Endothelial cell of umbilical vein (primary cell): ENCODE results near the gene ARID1B. TPM values are rescaled to one million over a fixed set of nuclear protein-coding genes. Genes with fewer than 3 reads are reported as not detected.

Experiments
- BruUV-seq: library from RNA; stranded (reverse); fragments of 400-500 nt; replicated peaks from 2 replicates; lab custom pipeline; 2021; lab: Mats Ljungman, UMichigan
- CTCF ChIA-PET: fragments of 300-600, 350-600 bp; sonication (Branson Sonifier 250); formaldehyde crosslinking; loops from one replicate; lab custom pipeline; 2021; ENCODE audit warnings: antibody characterized with exemption, inconsistent platforms; lab: Charles Lee
- POLR2A ChIA-PET: fragments of 300-600, 350-600 bp; sonication (Branson Sonifier 250); formaldehyde crosslinking; loops from one replicate; lab custom pipeline; 2021; ENCODE audit warnings: antibody characterized with exemption, inconsistent platforms; lab: Charles Lee
- DNase-seq: peaks from one replicate; pipeline ENCODE4 v3.0.0-alpha.2; 2011; ENCODE audit warnings: low read depth, low spot score
- FAIRE-seq: peaks from 2 replicates; lab custom pipeline; 2011; peaks lifted over from hg19 to GRCh38; lab: Jason Lieb, UNC
- H2AFZ ChIP-seq: 2 replicates; pipeline ENCODE4 v1.6.0; 2012; ENCODE audit warnings: low read depth, low read length, control low read depth, inconsistent platforms
- H3K27ac ChIP-seq: 2 replicates; pipeline ENCODE4 v1.5.1; 2011; ENCODE audit warnings: low read depth, mild to moderate bottlenecking, control low read depth, low read length, moderate library complexity; ENCODE audit not compliant: insufficient read depth
- H3K27me3 ChIP-seq, 2 experiments: 2 replicates each; pipeline versions ENCODE4 v1.6.0 to v1.6.1; 2011; ENCODE audit warnings: low read length in 2 of 2, mixed read lengths in 1 of 2; ENCODE audit not compliant: control insufficient read depth in 2 of 2, insufficient read depth in 2 of 2
- H3K36me3 ChIP-seq, 2 experiments: 2 replicates in 1 of 2; 3 replicates in 1 of 2; pipeline ENCODE4 v1.5.1; 2011; ENCODE audit warnings: low read length in 2 of 2, mild to moderate bottlenecking in 1 of 2, moderate library complexity in 1 of 2; ENCODE audit not compliant: control insufficient read depth in 2 of 2, insufficient read depth in 2 of 2; ENCODE audit errors: extremely low read depth in 1 of 2
- H3K4me1 ChIP-seq: 3 replicates; pipeline ENCODE4 v1.5.1; 2011; ENCODE audit warnings: mild to moderate bottlenecking, low read length; ENCODE audit not compliant: control insufficient read depth, insufficient read depth; ENCODE audit errors: extremely low read depth
- H3K4me2 ChIP-seq: 2 replicates; pipeline ENCODE4 v1.6.1; 2011; ENCODE audit warnings: low read length, control low read depth, mixed read lengths; ENCODE audit not compliant: insufficient read depth
- H3K4me3 ChIP-seq, 3 experiments: fragments of 200-600 bp in 1 of 3; sonication (generic), shearing (Covaris generic) in 1 of 3; replicated peaks in 1 of 3; 2 replicates each; pipeline ENCODE4 v1.5.1; 2011 to 2016; ENCODE audit warnings: control low read depth in 3 of 3, low read length in 3 of 3, mild to moderate bottlenecking in 2 of 3, inconsistent platforms in 1 of 3, low read depth in 1 of 3, moderate library complexity in 1 of 3; ENCODE audit not compliant: insufficient read depth in 1 of 3
- H3K79me2 ChIP-seq: 2 replicates; pipeline ENCODE4 v1.6.0; 2012; ENCODE audit warnings: low read length, inconsistent platforms; ENCODE audit not compliant: control insufficient read depth, insufficient read depth
- H3K9ac ChIP-seq: replicated peaks from 2 replicates; pipeline ENCODE3; 2011; ENCODE audit warnings: low read length, control low read depth; ENCODE audit not compliant: insufficient read depth; ENCODE audit errors: extremely low read depth
- H3K9me1 ChIP-seq: replicated peaks from 3 replicates; pipeline ENCODE4 v1.6.0; 2011; ENCODE audit warnings: mild to moderate bottlenecking, low read length; ENCODE audit not compliant: control insufficient read depth, insufficient read depth; ENCODE audit errors: extremely low read depth
- H3K9me3 ChIP-seq: replicated peaks from 2 replicates; pipeline ENCODE4 v1.5.1; 2012; ENCODE audit warnings: low read length, inconsistent platforms; ENCODE audit not compliant: control insufficient read depth, insufficient read depth
- H4K20me1 ChIP-seq: replicated peaks from 2 replicates; pipeline ENCODE3; 2011; ENCODE audit warnings: mild to moderate bottlenecking, low read length; ENCODE audit not compliant: control insufficient read depth, insufficient read depth; ENCODE audit errors: extremely low read depth
- CTCF ChIP-seq, 2 donors: IDR thresholded peaks; 1 replicate in 1 of 2; 2 replicates in 1 of 2; pipeline ENCODE4 v1.5.1; 2011; ENCODE audit warnings: low read length in 2 of 2, mild to moderate bottlenecking in 2 of 2, moderate library complexity in 2 of 2, control low read depth in 1 of 2, inconsistent platforms in 1 of 2, low read depth in 1 of 2; ENCODE audit not compliant: insufficient read depth in 1 of 2; ENCODE audit errors: extremely low read depth in 1 of 2
- GATA2 ChIP-seq: IDR thresholded peaks from 2 replicates; pipeline ENCODE4 v1.7.0; 2011; ENCODE audit warnings: low read depth, mild to moderate bottlenecking, moderate library complexity, mixed read lengths, low read length; ENCODE audit not compliant: insufficient read length, insufficient read depth
- MAX ChIP-seq: IDR thresholded peaks from 2 replicates; pipeline ENCODE4 v1.6.1; 2011; ENCODE audit not compliant: insufficient read depth, insufficient read length
- MYC ChIP-seq: IDR thresholded peaks from one replicate; pipeline ENCODE4 v1.6.1; 2011; ENCODE audit warnings: mild to moderate bottlenecking, low read depth, low read length
- POLR2AphosphoS5 ChIP-seq: IDR thresholded peaks from 2 replicates; pipeline ENCODE4 v1.6.1; 2012; ENCODE audit warnings: low read depth, mild to moderate bottlenecking, control low read depth, low read length, moderate library complexity; ENCODE audit not compliant: insufficient read depth
- dilution Hi-C: fragments of 300-500 bp; cut with MboI; formaldehyde crosslinking; loops from one replicate; pipeline ENCODE4 v1.15.0; 2019; ENCODE audit warnings: low sequenced_read_pairs; ENCODE audit not compliant: extremely low pct_ligation_motif_present
- intact Hi-C: fragments of 100-400 bp; cut with micrococcal nuclease; formaldehyde crosslinking; loops from one replicate; pipeline ENCODE4 v1.10.0; 2022
- polyA plus RNA-seq, 4 experiments: library from polyadenylated mRNA; depleted of rRNA in 3 of 4; stranded (reverse) in 3 of 4; unstranded in 1 of 4; fragments of >200 nt; gene quantifications; 2 replicates each; pipeline versions ENCODE4 v1.2.1 to v1.2.3, GENCODE V29; 2011 to 2012; ENCODE audit warnings: missing spikeins in 1 of 4
- total RNA-seq: library from RNA; stranded (reverse); gene quantifications from 2 replicates; pipeline ENCODE4 v1.2.3, GENCODE V29; 2021

Gene ARID1B
- total and polyA plus RNA-seq, 2 donors (not counting 3 experiments of a cell fraction or from before 2014, with no cell fraction given) = 21.8 to 89.5 TPM

- CTCF ChIA-PET = no interaction called here
- peaks cover 5% of the 10 kb centered on the region for H4K20me1 ChIP-seq
These were observed 108.4 kb downstream of the ARID1B start for GRCh38 chr6:156885562-156885961.

GRCh38 chr6:156886409-156886808, 109.2 kb downstream of the ARID1B start:
- dilution Hi-C loops (no loop called here), intact Hi-C loops (no loop called here)
- peak overlapping the region; percentile 7 for H3K27ac ChIP-seq
- peak overlapping the region; percentile 30 for H3K4me2 ChIP-seq
- ChIA-PET POLR2A (no interaction called here), CTCF (interaction anchor here (0.6 to 1.2 kb wide), 4 partner anchors 9 to 67 kb away, joined by 3 read pairs; no protein-coding TSS in a partner anchor)
- H3K9me3 ChIP-seq = no peaks in the 10 kb centered on the region
- peak; percentile 45 for DNase-seq
- no peak overlapping the region for H2AFZ ChIP-seq
- H3K4me1 ChIP-seq = peaks cover 14% of the 10 kb centered on the region
- H3K36me3 ChIP-seq = no peaks in the 10 kb centered on the region
- no peaks in the 10 kb centered on the region for H3K9me1 ChIP-seq
- no peaks in the 10 kb centered on the region for H3K27me3 ChIP-seq
- no TSS peak for BruUV-seq
- H3K79me2 ChIP-seq = peaks cover 70% of the 10 kb centered on the region
- H3K9ac ChIP-seq = no peak overlapping the region
- no peak overlapping the region for H3K4me3 ChIP-seq
- TF ChIP-seq CTCF (IDR thresholded peaks at IDR 0.05; ENCODE audit: extremely low read depth in 1 of 2, insufficient read depth in 1 of 2, low read depth in 1 of 2, low read length in 2 of 2) (no peak), GATA2 (no peak), POLR2AphosphoS5 (no peak), MAX (no peak)
- peaks cover 5% of the 10 kb centered on the region for H4K20me1 ChIP-seq
- peak; percentile 72 for FAIRE-seq

More at GRCh38 chr6:156885562-156885961, 108.4 kb downstream of the ARID1B start:
- no peak for TF ChIP-seq MYC
- Histone ChIP-seq H3K4me3 (no peak overlapping the region), H3K4me1 (peaks cover 14% of the 10 kb centered on the region), H3K27ac (no peak overlapping the region), H2AFZ (no peak overlapping the region), H3K79me2 (peaks cover 68% of the 10 kb centered on the region), H3K9ac (no peak overlapping the region), H3K36me3 (no peaks in the 10 kb centered on the region), H3K27me3 (no peaks in the 10 kb centered on the region), H3K9me1 (no peaks in the 10 kb centered on the region), H3K9me3 (no peaks in the 10 kb centered on the region), H3K4me2 (no peak overlapping the region)
- POLR2A ChIA-PET = no interaction called here
- dilution Hi-C loops (no loop called here), intact Hi-C loops (no loop called here)
- BruUV-seq = no TSS peak
- no peak for FAIRE-seq
- no peak for DNase-seq
